GM21786 (cell line): ENCODE data around the gene ACER3.
"Not testable (repeated sequence)": the region's sequence is repeated elsewhere in the genome, so short reads cannot be mapped to it uniquely, and the experiment has no call there.

ENCODE experiments used
- ATAC-seq: cut with Tn5 transposase; IDR thresholded peaks from one replicate; pipeline ENCODE4 v1.9.1; 2021; ENCODE audit not compliant: unreplicated experiment

Gene ACER3

DNA sequence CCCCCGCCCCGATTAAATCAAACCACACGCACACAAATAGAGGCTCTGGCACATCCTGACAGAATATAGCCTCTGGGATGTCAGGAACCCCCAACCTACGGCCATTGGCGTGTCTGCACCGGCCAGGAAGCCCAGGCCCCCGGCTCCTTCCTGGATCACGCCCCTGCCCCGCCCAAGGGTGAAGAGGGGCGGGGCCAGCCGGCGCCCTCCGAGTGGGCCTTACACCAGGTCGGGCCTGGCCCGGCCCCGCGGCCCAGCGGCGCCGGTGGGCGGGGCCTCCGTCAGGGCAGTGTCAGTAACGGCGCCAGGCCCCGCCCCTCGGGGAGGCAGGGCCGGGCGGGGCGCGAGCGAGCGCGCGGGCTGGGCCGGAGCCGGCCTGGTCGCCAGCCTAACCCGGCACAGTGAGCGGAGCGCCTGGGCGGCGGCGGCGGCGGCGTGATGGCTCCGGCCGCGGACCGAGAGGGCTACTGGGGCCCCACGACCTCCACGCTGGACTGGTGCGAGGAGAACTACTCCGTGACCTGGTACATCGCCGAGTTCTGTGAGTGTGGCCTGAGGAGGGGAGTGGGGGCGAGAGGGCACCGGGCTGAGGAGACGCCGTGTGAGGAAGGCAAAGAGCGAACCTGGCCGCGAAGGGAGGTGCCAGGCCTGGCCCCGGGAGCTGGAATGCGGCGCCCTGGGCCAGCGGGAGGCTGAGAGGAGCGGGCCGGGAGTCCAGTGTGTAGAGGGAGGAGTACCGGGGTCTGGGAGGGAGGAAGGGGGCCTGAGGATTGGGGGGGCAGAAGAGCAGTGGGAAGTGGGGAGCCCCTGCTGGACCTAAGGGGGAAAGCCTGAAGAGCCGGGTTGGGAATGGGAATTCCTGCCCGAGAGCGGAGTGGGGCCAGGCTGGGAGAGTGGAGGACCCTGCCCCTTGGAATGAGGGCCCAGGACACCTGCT, at the start of gene ACER3:
Gene ACER3 (plus strand): TSS at position 380 of the 937 bp plus-strand sequence. CDS start 59 bp downstream, at position 439.
- peak; percentile 88 for ATAC-seq

DNA sequence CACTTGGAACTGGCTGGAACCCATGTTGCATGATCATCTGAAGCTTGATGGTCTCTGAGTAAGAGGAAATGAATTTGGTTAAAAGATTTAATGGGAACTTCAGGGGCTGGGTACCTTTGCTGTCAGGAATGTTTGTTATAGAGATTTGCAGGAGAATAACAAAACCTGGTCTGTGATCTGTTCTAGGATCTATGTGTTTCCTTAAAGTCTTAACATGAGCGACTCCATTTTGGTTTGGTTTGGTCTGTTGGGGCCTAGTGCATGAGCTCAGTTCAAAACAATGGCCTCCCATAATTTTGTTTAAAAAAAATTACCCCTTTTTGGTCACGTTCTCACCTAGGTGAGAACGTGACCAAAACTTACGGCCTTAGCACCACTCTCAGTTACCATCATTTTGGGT, 49.5 kb upstream of the ACER3 start:
- ATAC-seq = no peak

DNA sequence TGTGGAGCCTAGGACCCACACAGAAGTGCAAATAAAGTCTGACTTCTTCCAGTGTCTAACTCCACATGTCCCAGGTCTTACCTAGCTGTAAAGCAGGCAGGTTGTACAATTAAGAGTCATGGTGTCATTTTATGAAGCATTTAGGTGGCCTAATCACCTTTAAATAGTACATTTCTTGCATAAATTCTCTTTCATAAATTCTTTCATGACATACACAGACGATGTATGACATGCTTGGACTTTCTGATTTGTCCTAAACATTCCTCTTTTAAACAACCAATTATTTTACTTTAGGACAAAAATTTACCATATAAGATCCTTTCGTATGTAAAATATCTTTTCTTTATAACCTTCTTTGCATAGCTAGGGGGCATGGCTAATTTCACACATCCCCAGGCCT, 46.3 kb upstream of the ACER3 start:
- no peak for ATAC-seq

DNA sequence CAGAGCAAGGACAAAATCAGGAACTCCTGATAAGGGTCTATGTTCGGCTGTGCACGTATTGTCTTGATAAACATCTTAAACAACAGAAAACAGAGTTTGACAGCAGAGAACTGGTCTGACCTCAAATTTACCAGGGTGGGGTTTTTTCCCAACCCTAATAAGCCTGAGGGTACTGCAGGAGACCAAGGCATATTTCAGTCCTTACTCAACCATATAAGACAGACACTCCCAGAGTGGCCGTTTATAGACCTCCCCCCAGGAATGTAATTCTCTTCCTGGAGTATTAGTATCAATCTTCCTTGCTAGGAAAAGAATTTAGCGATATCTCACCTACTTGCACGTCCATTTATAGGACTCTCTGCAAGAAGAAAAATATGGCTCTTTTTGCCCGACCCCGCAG, 45.0 kb upstream of the ACER3 start:
- ATAC-seq = not testable (repeated sequence)

DNA sequence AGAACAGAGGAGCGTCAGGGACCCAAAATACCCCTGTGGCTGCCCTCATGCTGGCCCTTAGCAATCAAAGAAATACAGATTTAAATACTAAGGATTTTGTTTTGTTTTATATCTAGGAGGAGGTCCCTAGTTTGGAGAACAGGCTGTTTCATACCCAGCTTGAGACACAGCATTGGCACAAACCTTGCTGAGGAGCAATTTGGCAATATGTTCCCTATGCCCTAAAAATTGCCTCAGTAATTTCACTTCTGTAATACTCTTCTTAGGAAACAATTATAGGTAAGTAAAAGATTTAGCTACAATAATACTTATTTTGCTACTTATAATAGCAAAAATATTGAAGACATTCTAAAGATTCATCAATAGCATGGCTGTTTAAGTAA, 40.5 kb upstream of the ACER3 start:
- no peak for ATAC-seq

DNA sequence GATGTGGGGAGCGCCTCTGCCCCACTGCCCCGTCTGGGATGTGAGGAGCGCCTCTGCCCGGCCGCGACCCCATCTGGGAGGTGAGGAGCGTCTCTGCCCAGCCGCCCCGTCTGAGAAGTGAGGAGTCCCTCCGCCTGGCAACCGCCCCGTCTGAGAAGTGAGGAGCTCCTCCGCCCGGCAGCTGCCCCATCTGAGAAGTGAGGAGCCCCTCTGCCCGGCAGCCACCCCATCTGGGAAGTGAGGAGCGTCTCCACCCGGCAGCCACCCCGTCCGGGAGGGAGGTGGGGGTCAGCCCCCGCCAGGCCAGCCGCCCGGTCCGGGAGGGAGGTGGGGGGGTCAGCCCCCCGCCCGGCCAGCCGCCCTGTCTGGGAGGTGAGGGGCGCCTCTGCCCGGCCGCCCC, 39.3 kb upstream of the ACER3 start:
- ATAC-seq = not testable (repeated sequence)

DNA sequence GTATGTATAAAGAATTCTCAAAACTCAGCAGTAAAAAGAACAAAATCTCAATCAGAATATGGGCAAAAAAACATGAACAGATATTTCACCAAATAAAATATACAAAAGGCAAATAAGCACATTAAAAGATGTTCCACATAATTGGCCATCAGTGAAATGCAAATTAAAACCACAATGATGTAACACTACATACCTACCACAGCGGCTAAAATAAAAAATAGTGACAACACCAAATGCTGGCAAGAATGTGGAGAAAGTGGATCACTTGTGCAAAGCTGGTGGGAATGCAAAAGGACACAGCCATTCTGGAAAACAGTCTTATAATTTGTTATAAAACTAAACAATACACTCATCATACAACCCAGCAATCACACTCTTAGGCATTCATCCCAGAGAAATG, 38.3 kb upstream of the ACER3 start:
- ATAC-seq = no peak

DNA sequence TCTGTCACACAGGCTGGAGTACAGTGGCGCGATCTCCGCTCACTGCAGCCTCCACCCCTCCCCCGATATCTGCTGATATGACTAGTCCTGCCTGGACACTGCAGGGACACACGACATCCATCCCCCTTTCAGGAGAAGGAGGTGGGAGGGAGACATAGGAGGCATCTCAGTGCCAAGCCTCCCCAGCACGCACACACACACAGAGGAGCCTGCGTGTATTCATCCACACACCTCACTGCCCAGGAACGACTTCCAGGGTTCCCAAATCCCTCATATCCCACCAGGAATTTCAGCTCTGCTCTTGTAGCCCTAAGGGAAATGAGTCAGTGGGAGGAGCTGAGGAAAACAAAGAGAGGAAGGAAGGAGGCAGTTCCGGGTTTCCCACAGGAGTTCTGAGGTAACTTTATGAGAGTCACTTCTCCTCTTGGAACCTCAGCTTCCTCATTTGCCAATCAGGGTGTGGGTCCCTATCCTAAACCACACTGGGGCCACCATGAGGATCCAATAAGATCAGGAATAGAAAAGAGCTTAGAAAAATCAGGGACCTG, 37.2 kb upstream of the ACER3 start:
- ATAC-seq = no peak

DNA sequence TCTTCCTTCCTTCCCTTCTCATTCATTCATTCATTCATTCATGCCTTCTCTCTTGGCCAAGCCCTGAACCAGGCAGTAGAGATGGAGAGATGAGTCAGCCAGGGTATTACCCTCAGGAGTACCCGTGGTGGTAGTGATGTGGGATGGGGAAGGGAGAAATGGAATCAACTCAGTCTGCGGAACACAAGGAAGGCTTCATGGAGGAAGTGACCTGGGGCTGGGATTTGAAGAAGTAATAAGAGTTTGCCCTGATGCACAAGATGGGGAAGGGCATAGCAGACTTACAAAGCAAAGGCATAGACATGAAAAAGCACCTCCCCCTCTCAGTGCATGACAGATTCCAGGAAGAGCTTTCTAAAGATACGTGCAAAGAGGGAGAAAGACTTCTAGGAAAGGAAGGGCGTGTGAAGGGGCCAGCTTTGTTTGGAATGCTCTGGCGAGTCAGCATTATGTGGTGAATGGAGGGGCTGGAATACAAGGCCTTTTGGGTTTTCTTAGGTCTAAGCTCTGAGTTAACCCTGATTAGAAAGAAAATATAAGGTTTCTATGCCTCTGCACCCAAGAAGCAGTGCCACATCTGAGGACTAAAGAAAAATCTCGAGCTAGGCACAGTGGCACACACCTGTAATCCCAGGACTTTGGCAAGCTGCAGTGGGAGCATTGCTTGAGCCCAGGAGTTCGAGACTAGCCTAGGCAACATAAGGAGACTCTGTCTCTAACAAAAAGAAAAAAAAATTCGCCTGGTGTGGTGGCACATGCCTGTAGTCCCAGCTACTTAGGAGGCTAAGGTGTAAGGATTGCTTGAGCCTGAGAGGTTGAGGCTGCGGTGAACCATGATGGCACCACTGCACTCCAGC, 36.4 kb upstream of the ACER3 start:
- no peak for ATAC-seq

DNA sequence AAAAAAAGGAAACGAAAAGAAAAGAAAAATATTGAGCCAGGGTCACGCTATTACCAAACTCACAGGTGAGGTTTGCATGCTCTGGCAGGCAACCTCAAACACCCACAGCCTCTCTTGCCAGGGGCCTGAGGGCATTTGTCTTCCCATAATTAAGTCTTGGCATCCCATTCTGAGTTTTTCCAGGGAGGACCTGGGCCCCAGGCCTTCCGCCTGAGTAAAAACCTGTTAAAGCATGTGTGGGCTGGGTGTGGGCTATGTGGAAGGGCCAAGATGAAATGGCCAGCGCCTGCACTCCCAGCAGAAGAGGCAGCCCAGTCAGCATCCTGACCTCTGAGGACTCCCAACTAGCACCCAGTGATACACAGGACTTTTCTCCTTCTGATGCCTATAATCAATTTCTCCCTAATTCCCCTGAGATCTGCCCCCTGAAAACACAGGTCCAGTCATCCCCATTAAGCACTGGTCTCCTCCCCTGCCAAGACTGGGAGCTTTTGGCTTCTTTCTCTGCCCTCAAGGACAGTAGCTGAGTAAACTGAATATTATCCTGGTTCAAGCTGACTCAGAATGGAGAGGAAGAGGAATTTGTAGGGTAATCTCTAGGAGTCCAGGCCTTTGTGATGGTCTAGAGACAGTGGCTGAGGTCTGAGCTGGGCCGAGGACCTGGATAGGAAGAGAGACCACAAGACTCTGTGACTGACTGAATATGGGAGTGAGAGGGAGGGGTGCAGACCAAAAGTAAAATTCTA, 35.6 kb upstream of the ACER3 start:
- ATAC-seq = no peak

DNA sequence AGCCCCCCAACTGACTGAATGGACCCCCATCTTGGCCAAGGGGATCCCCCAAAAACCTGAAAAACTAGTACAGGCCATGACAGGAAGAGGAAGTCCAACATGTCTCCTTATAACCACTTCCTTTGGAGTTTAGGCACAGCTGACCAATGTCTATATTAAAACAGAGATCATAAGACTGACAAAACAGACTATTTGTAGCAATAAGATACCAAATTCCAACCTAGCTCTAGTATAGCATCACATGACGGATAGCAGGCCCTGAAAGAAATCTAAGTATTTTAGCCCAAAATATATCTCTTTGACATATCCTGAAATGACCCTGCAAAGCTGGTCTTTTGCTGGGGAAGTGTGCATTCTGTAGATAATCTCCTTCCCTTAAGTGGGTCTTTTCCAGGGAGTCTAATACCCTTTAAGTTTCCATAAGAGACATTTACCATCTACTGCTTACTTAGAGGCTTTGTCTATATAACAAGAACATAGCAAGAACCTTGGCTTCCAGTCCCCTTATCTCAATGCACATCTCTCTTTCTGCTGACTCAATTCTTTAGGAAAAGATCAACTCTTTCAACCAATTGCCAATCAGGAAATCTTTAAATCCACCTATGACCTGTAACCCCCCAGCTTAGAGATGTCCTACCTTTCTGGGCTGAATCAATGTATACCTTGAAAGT, 34.9 kb upstream of the ACER3 start:
- no peak for ATAC-seq

DNA sequence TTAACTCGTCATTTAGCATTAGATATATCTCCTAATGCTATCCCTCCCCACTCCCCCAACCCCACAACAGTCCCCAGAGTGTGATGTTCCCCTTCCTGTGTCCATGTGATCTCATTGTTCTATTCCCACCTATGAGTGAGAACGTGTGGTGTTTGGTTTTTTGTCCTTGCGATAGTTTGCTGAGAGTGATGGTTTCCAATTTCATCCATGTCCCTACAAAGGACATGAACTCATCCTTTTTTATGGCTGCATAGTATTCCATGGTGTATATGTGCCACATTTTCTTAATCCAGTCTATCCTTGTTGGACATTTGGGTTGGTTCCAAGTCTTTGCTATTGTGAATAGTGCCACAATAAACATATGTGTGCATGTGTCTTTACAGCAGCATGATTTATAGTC, 34.2 kb upstream of the ACER3 start:
- not testable (repeated sequence) for ATAC-seq

DNA sequence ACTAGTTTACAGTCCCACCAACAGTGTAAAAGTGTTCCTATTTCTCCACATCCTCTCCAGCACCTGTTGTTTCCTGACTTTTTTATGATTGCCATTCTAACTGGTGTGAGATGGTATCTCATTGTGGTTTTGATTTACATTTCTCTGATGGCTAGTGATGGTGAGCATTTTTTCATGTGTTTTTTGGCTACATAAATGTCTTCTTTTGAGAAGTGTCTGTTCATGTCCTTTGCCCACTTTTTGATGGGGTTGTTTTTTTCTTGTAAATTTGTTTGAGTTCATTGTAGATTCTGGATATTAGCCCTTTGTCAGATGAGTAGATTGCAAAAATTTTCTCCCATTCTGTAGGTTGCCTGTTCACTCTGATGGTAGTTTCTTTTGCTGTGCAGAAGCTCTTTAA, 33.7 kb upstream of the ACER3 start:
- ATAC-seq = not testable (repeated sequence)

DNA sequence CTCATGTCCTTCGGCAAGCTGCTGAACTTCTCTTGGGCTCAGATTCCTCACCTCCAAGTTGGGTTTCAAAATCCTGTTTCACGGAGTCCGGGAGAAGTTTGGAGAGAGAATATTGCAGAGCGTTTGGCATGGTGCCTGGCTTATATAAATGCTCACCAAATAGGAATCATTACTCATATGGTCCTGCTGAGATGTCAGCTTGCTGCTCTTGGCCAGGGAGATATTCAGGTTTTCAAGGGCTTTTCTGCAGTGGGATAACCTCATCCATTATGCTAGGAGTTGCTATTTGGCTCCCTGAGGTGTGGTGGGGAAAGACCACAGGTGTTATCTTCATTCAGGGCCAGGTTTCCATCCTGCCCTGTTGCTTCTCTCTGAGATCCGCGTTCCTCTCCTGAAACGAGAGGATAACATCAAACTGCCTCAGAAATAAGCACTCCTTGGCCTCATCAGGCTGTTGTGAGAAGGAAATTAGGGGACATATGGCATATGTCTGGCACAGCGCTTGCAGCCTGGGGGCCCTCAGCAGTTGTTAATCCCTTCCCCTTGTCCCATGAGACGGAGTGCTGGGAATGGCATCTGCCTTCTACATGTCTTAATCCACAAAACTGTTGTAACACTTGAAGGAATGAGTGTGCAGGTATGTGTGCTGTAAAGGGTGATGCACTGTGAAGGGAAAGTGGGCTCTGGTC, 29.9 kb upstream of the ACER3 start:
- no peak for ATAC-seq

DNA sequence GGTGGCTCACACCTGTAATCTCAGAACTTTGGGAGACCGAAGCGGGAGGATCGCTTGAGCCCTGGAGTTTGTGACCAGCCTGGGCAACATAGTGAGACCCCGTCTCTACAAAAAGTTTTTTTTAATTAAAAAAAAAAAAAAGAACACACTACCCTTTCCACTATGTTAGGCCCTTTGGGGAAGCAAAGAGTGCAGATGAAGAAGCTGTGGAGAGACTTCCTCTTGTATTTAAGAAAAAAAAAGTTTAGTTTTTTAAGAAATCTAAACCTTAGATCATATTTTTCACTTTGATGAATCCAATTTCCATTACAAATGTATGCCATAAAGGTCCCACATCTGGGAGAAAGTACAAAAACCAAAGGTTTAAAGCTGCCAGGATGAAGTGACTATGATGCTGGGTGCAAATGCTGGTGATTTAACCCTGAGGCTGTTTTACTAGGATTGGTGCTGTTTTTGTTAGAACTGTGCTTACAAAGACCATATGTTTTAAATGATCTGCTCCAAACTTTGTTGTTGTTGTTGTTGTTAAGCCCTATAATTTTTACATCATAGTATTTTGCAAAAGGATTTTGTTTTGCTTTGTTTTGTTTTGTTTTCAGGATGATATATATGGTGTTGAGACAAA, 28.9 kb upstream of the ACER3 start:
- no peak for ATAC-seq

DNA sequence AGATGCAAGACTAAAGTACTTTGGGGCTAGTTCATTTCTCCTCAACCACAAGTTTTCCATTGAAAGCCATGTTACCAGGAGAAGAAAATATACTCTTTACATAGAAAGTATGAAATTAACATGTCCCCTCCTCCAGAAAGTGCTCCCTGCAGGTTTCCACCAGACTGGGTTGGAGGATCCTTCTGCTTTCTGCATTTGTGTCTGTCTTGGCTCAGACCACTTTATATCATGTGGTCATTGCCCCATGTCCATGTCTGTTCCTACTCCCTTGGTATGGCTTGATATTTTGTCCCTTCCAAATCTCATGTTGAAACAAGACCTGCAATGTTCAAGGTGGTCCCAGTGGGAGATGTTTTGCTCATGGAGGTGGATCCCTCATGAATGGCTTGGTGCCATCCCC, 28.4 kb upstream of the ACER3 start:
- ATAC-seq = no peak

DNA sequence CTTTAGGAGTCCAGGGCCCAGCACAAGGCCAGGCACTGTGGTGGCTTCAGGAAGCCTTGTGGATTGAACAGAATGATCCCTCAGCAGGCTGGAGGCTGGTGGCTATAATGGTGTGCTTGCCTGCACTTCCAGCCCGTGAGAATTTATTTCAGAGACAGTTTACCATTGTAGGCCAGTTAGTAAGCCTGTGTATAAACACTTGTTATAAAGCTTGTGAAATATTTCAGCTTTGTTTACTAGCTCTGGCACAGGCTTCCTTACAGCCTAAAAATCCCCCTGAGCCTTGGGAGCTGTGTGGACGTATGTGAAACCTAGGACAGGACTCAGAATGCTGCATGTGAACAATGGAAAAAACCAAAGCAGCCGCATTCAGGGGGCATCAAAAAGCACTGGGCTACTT, 26.6 kb upstream of the ACER3 start:
- ATAC-seq = no peak

DNA sequence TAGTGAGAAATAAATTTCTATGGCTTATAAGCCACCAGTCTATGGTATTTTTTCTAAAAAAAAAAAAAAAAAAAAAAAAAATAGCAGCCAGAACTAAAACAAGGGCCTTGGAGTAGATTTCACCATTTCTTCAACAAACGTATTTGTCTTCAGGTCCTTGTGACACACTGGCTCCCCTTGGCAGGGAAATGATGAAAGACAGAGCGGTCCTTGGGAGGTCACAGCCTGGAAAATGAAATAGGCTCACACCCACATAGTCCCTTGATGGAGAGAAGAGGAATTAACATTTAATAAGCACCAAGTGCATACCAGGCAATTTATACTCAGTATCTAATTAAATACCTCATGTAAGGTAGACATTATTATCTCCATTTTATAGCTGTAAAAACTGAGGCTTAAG, 25.7 kb upstream of the ACER3 start:
- no peak for ATAC-seq

DNA sequence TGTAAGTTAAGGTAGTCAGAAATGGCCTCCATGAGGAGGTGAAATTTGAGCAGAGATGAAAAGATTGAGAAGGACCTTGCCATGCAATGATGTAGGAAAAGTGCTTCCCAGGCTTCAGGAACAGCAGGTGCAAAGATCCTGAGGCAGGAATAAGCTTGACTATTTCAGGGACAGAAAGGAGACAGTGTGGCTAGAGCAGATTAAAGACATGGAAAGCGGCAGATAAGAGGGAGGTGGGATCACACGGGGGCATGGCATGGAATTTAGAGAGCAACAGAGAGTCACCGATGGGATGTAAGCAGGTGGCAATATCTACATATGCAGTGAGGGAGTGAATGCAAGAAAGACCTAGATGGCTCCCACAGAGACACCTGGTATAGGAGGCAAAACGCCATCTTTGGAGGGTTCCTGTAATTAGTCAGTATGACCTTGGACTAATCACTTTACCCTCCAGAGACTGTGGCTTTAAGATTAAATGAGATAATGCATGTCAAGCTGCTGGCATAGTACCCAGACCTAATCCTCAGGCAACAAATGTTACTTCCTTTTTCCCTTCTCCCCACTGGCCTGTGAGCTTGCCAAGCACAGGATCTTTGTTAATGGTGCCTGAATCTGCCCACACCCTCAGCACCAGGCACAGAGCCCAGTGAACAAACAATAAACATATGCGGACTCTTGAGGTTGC, 24.6 kb upstream of the ACER3 start:
- ATAC-seq = no peak
